ENCODE results near the gene SEC24D.

- TF ChIP-seq GATA3 (IDR thresholded peaks at IDR 0.05; ENCODE audit: low read depth, low read length) (no peak), GATA2 (IDR thresholded peaks at IDR 0.05; ENCODE audit: low read depth, low read length) (no peak)
These were observed 99.0 kb downstream of the SEC24D start for GRCh38 chr4:118736900-118737299.
